Endothelial cell of umbilical vein (primary cell): Measurements from ENCODE around the gene UPF3A. TPM values are rescaled to one million over a fixed set of nuclear protein-coding genes. Genes with fewer than 3 reads are reported as not detected.

Experiments used
- BruUV-seq: library from RNA; stranded (reverse); fragments of 400-500 nt; replicated peaks from 2 replicates; lab custom pipeline; 2021; lab: Mats Ljungman, UMichigan
- CTCF ChIA-PET: fragments of 300-600, 350-600 bp; sonication (Branson Sonifier 250); formaldehyde crosslinking; loops from one replicate; lab custom pipeline; 2021; ENCODE audit warnings: antibody characterized with exemption, inconsistent platforms; lab: Charles Lee
- POLR2A ChIA-PET: fragments of 300-600, 350-600 bp; sonication (Branson Sonifier 250); formaldehyde crosslinking; loops from one replicate; lab custom pipeline; 2021; ENCODE audit warnings: antibody characterized with exemption, inconsistent platforms; lab: Charles Lee
- DNase-seq: peaks from one replicate; pipeline ENCODE4 v3.0.0-alpha.2; 2011; ENCODE audit warnings: low read depth, low spot score
- FAIRE-seq: peaks from 2 replicates; lab custom pipeline; 2011; peaks lifted over from hg19 to GRCh38; lab: Jason Lieb, UNC
- H2AFZ ChIP-seq: 2 replicates; pipeline ENCODE4 v1.6.0; 2012; ENCODE audit warnings: low read depth, low read length, control low read depth, inconsistent platforms
- H3K27ac ChIP-seq: 2 replicates; pipeline ENCODE4 v1.5.1; 2011; ENCODE audit warnings: low read depth, mild to moderate bottlenecking, control low read depth, low read length, moderate library complexity; ENCODE audit not compliant: insufficient read depth
- H3K27me3 ChIP-seq, 2 experiments: 2 replicates each; pipeline versions ENCODE4 v1.6.0 to v1.6.1; 2011; ENCODE audit warnings: low read length in 2 of 2, mixed read lengths in 1 of 2; ENCODE audit not compliant: control insufficient read depth in 2 of 2, insufficient read depth in 2 of 2
- H3K36me3 ChIP-seq, 2 experiments: 2 replicates in 1 of 2; 3 replicates in 1 of 2; pipeline ENCODE4 v1.5.1; 2011; ENCODE audit warnings: low read length in 2 of 2, mild to moderate bottlenecking in 1 of 2, moderate library complexity in 1 of 2; ENCODE audit not compliant: control insufficient read depth in 2 of 2, insufficient read depth in 2 of 2; ENCODE audit errors: extremely low read depth in 1 of 2
- H3K4me1 ChIP-seq: 3 replicates; pipeline ENCODE4 v1.5.1; 2011; ENCODE audit warnings: mild to moderate bottlenecking, low read length; ENCODE audit not compliant: control insufficient read depth, insufficient read depth; ENCODE audit errors: extremely low read depth
- H3K4me2 ChIP-seq: 2 replicates; pipeline ENCODE4 v1.6.1; 2011; ENCODE audit warnings: low read length, control low read depth, mixed read lengths; ENCODE audit not compliant: insufficient read depth
- H3K4me3 ChIP-seq, 3 experiments: fragments of 200-600 bp in 1 of 3; sonication (generic), shearing (Covaris generic) in 1 of 3; replicated peaks in 1 of 3; 2 replicates each; pipeline ENCODE4 v1.5.1; 2011 to 2016; ENCODE audit warnings: control low read depth in 3 of 3, low read length in 3 of 3, mild to moderate bottlenecking in 2 of 3, inconsistent platforms in 1 of 3, low read depth in 1 of 3, moderate library complexity in 1 of 3; ENCODE audit not compliant: insufficient read depth in 1 of 3
- H3K79me2 ChIP-seq: 2 replicates; pipeline ENCODE4 v1.6.0; 2012; ENCODE audit warnings: low read length, inconsistent platforms; ENCODE audit not compliant: control insufficient read depth, insufficient read depth
- H3K9ac ChIP-seq: replicated peaks from 2 replicates; pipeline ENCODE3; 2011; ENCODE audit warnings: low read length, control low read depth; ENCODE audit not compliant: insufficient read depth; ENCODE audit errors: extremely low read depth
- H3K9me1 ChIP-seq: replicated peaks from 3 replicates; pipeline ENCODE4 v1.6.0; 2011; ENCODE audit warnings: mild to moderate bottlenecking, low read length; ENCODE audit not compliant: control insufficient read depth, insufficient read depth; ENCODE audit errors: extremely low read depth
- H3K9me3 ChIP-seq: replicated peaks from 2 replicates; pipeline ENCODE4 v1.5.1; 2012; ENCODE audit warnings: low read length, inconsistent platforms; ENCODE audit not compliant: control insufficient read depth, insufficient read depth
- H4K20me1 ChIP-seq: replicated peaks from 2 replicates; pipeline ENCODE3; 2011; ENCODE audit warnings: mild to moderate bottlenecking, low read length; ENCODE audit not compliant: control insufficient read depth, insufficient read depth; ENCODE audit errors: extremely low read depth
- EZH2 ChIP-seq: IDR thresholded peaks from 2 replicates; pipeline ENCODE4 v1.6.1; 2012; ENCODE audit warnings: borderline replicate concordance, low read depth, mild to moderate bottlenecking, moderate library complexity, low read length, inconsistent platforms; ENCODE audit not compliant: severe bottlenecking
- FOS ChIP-seq: IDR thresholded peaks from 2 replicates; pipeline ENCODE4 v1.6.1; 2011; ENCODE audit warnings: mild to moderate bottlenecking, low read length, moderate library complexity, borderline replicate concordance; ENCODE audit not compliant: insufficient read depth
- GATA2 ChIP-seq: IDR thresholded peaks from 2 replicates; pipeline ENCODE4 v1.7.0; 2011; ENCODE audit warnings: low read depth, mild to moderate bottlenecking, moderate library complexity, mixed read lengths, low read length; ENCODE audit not compliant: insufficient read length, insufficient read depth
- JUN ChIP-seq: IDR thresholded peaks from 2 replicates; pipeline ENCODE4 v1.6.1; 2011; ENCODE audit warnings: borderline replicate concordance, low read depth; ENCODE audit not compliant: insufficient read length, insufficient read depth
- MAX ChIP-seq: IDR thresholded peaks from 2 replicates; pipeline ENCODE4 v1.6.1; 2011; ENCODE audit not compliant: insufficient read depth, insufficient read length
- MYC ChIP-seq: IDR thresholded peaks from one replicate; pipeline ENCODE4 v1.6.1; 2011; ENCODE audit warnings: mild to moderate bottlenecking, low read depth, low read length
- POLR2A ChIP-seq: IDR thresholded peaks from 2 replicates; pipeline ENCODE4 v1.6.1; 2012; ENCODE audit warnings: low read depth, mild to moderate bottlenecking, control low read depth, low read length
- POLR2AphosphoS5 ChIP-seq: IDR thresholded peaks from 2 replicates; pipeline ENCODE4 v1.6.1; 2012; ENCODE audit warnings: low read depth, mild to moderate bottlenecking, control low read depth, low read length, moderate library complexity; ENCODE audit not compliant: insufficient read depth
- dilution Hi-C: fragments of 300-500 bp; cut with MboI; formaldehyde crosslinking; loops from one replicate; pipeline ENCODE4 v1.15.0; 2019; ENCODE audit warnings: low sequenced_read_pairs; ENCODE audit not compliant: extremely low pct_ligation_motif_present
- intact Hi-C: fragments of 100-400 bp; cut with micrococcal nuclease; formaldehyde crosslinking; loops from one replicate; pipeline ENCODE4 v1.10.0; 2022
- polyA plus RNA-seq, 4 experiments: library from polyadenylated mRNA; depleted of rRNA in 3 of 4; stranded (reverse) in 3 of 4; unstranded in 1 of 4; fragments of >200 nt; gene quantifications; 2 replicates each; pipeline versions ENCODE4 v1.2.1 to v1.2.3, GENCODE V29; 2011 to 2012; ENCODE audit warnings: missing spikeins in 1 of 4
- total RNA-seq: library from RNA; stranded (reverse); gene quantifications from 2 replicates; pipeline ENCODE4 v1.2.3, GENCODE V29; 2021
- TF ChIP-seq, protein P1 (sequence below), 2 donors: IDR thresholded peaks; 1 replicate in 1 of 2; 2 replicates in 1 of 2; pipeline ENCODE4 v1.5.1; 2011; ENCODE audit warnings: low read length in 2 of 2, mild to moderate bottlenecking in 2 of 2, moderate library complexity in 2 of 2, control low read depth in 1 of 2, inconsistent platforms in 1 of 2, low read depth in 1 of 2; ENCODE audit not compliant: insufficient read depth in 1 of 2; ENCODE audit errors: extremely low read depth in 1 of 2

UPF3A gene
- total and polyA plus RNA-seq, 2 donors (not counting 3 experiments of a cell fraction or from before 2014, with no cell fraction given): 37.2 to 75.4 TPM

- peaks cover 11 to 14% of the 10 kb centered on the region in 2 experiments for H3K36me3 ChIP-seq
- TF ChIP-seq, protein P1, sequence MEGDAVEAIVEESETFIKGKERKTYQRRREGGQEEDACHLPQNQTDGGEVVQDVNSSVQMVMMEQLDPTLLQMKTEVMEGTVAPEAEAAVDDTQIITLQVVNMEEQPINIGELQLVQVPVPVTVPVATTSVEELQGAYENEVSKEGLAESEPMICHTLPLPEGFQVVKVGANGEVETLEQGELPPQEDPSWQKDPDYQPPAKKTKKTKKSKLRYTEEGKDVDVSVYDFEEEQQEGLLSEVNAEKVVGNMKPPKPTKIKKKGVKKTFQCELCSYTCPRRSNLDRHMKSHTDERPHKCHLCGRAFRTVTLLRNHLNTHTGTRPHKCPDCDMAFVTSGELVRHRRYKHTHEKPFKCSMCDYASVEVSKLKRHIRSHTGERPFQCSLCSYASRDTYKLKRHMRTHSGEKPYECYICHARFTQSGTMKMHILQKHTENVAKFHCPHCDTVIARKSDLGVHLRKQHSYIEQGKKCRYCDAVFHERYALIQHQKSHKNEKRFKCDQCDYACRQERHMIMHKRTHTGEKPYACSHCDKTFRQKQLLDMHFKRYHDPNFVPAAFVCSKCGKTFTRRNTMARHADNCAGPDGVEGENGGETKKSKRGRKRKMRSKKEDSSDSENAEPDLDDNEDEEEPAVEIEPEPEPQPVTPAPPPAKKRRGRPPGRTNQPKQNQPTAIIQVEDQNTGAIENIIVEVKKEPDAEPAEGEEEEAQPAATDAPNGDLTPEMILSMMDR (IDR thresholded peaks at IDR 0.05; ENCODE audit: extremely low read depth in 1 of 2, insufficient read depth in 1 of 2, low read depth in 1 of 2, low read length in 2 of 2): no peak
- TF ChIP-seq FOS (no peak), EZH2 (no peak), MYC (no peak), JUN (no peak), POLR2AphosphoS5 (no peak), POLR2A (no peak), MAX (no peak), GATA2 (no peak)
- no peak overlapping the region for H3K4me3 ChIP-seq
- no peak overlapping the region for H3K27ac ChIP-seq
- H3K27me3 ChIP-seq: no peaks in the 10 kb centered on the region
- intact Hi-C loops: no loop called here
- H3K9me1 ChIP-seq: no peaks in the 10 kb centered on the region
- H3K4me1 ChIP-seq: peaks cover 9% of the 10 kb centered on the region
- H3K79me2 ChIP-seq: peaks cover 30% of the 10 kb centered on the region
- DNase-seq (no peak), FAIRE-seq (no peak)
- H4K20me1 ChIP-seq: no peaks in the 10 kb centered on the region
- no peak overlapping the region for H3K9ac ChIP-seq
- BruUV-seq: no TSS peak
- H2AFZ ChIP-seq: no peak overlapping the region
- CTCF ChIA-PET: no interaction called here
- POLR2A ChIA-PET: no interaction called here
- dilution Hi-C loops: no loop called here
- H3K4me2 ChIP-seq: no peak overlapping the region
- no peaks in the 10 kb centered on the region for H3K9me3 ChIP-seq
These were observed 3.9 kb downstream of the UPF3A start for GRCh38 chr13:114285166-114285808.
